ENCODE data around the gene SMIM43.

The SMIM43 gene

GRCh38 chr4:121764702-121765367, at the start of gene SMIM43:
Gene SMIM43 (minus strand): TSS chr4:121765164. CDS start chr4:121765105, 59 bp downstream.
- DNase-seq, result peak in 1 of 56 donors; percentile 5

GRCh38 chr4:121814756-121815155, 49.8 kb upstream of the SMIM43 start:
- DNase-seq, result no peak

- no peak for DNase-seq
These were observed 46.2 kb upstream of the SMIM43 start for GRCh38 chr4:121811122-121811521.

GRCh38 chr4:121806411-121806810, 41.4 kb upstream of the SMIM43 start:
- DNase-seq, result no peak

GRCh38 chr4:121801715-121802075, 36.7 kb upstream of the SMIM43 start:
- no peak for DNase-seq

- DNase-seq, result peak; percentile 14 to 93 (median 82)
These were observed 36.2 kb upstream of the SMIM43 start, which contains the start of gene EXOSC9 for GRCh38 chr4:121800961-121801714. Gene EXOSC9 (plus strand): TSS chr4:121801323. CDS start chr4:121801425, 102 bp downstream.

- DNase-seq, result no peak
These were observed 35.6 kb upstream of the SMIM43 start for GRCh38 chr4:121800638-121800960.

GRCh38 chr4:121799867-121800501, 35.0 kb upstream of the SMIM43 start:
- no peak for DNase-seq

- DNase-seq, result no peak
These were observed 34.4 kb upstream of the SMIM43 start for GRCh38 chr4:121799208-121799823.

GRCh38 chr4:121796283-121796682, 31.3 kb upstream of the SMIM43 start:
- DNase-seq, result no peak

GRCh38 chr4:121794505-121795188, 29.7 kb upstream of the SMIM43 start:
- DNase-seq, result no peak

GRCh38 chr4:121792966-121793365, 28.0 kb upstream of the SMIM43 start:
- no peak for DNase-seq

GRCh38 chr4:121791481-121791880, 26.5 kb upstream of the SMIM43 start:
- DNase-seq, result no peak

GRCh38 chr4:121790976-121791375, 26.0 kb upstream of the SMIM43 start:
- DNase-seq, result no peak

GRCh38 chr4:121789960-121790829, 25.2 kb upstream of the SMIM43 start:
- DNase-seq, result no peak

GRCh38 chr4:121789455-121789854, 24.5 kb upstream of the SMIM43 start:
- no peak for DNase-seq

GRCh38 chr4:121788896-121789295, 23.9 kb upstream of the SMIM43 start:
- no peak for DNase-seq

- no peak for DNase-seq
These were observed 21.3 kb upstream of the SMIM43 start for GRCh38 chr4:121786221-121786620.

GRCh38 chr4:121785479-121785878, 20.5 kb upstream of the SMIM43 start:
- peak in 9 of 56 donors; percentile 1 to 48 (median 12) for DNase-seq

- DNase-seq, result no peak
These were observed 20.0 kb upstream of the SMIM43 start for GRCh38 chr4:121784975-121785374.

All from amygdala (tissue), 56 donors.